GM18505 (cell line): ENCODE data around the gene SYT4.

ENCODE experiments used
- ATAC-seq: cut with Tn5 transposase; IDR thresholded peaks from one replicate; pipeline ENCODE4 v1.9.1; 2021; ENCODE audit not compliant: unreplicated experiment
- POLR2A ChIP-seq: IDR thresholded peaks from 4 replicates; pipeline ENCODE4 v1.6.1; 2011; ENCODE audit warnings: borderline replicate concordance; ENCODE audit not compliant: insufficient read depth, insufficient read length; ENCODE audit errors: extremely low read depth

SYT4 gene

DNA sequence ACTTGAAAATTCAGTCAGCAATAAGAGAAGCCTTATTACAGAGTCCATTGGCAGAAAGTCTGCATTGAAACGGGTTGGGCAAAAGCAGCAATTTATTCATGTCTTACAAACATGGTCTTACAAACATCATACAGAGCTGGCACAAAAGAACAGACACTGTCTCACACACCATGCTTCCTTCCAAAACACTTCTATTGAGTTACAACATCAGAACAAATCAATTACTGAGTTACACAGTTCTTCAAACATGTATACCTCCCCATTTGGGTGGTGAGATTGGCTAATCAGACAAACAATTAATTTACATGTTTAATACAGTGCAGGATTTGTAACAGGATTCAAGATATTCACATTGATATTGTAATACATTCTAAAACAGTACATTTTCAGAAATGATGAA, 9.5 kb downstream of the SYT4 start:
- ATAC-seq = no peak
- TF ChIP-seq POLR2A = no peak

GRCh38 chr18:43265465-43265864, 11.8 kb downstream of the SYT4 start:
- ATAC-seq = no peak

DNA sequence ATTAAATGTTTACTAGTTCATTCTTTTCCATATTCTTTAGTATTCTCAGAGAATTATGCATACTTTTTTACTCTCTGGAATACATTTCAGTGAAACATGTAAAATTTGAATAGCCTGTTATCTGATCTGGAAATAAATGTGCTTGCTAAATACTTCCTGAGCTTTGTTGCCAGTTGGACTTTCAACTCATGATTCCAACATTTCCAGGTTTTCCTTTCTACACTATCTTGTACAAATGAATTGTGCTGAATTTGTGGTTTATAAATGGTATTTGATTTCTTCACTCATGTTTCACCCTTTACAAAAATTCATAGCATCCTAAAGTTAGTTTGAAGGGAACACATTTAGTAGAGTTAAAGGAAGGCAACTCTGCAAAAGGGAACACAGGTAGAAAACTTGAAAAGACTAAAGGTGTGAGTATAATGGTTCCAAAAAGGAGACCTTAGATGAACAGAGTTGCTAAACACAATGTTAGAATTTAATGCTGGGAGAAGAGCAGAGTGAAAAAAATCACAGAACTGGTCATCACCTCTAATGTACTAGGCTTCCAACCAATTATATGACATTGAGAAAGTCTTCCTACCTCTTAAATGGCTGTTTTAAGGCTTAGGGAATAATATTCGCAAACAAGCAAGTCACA, 28.6 kb downstream of the SYT4 start:
- no peak for ATAC-seq
- no peak for TF ChIP-seq POLR2A

More at GRCh38 chr18:43265465-43265864, 11.8 kb downstream of the SYT4 start:
- no peak for TF ChIP-seq POLR2A

- no peak for ATAC-seq
- TF ChIP-seq POLR2A = no peak
Observed at GRCh38 chr18:43247944-43248343, 29.3 kb downstream of the SYT4 start.

- no peak for ATAC-seq
- TF ChIP-seq POLR2A = no peak
Observed at GRCh38 chr18:43238429-43238828, 38.9 kb downstream of the SYT4 start.

GRCh38 chr18:43236921-43237320, 40.4 kb downstream of the SYT4 start:
- ATAC-seq = no peak
- TF ChIP-seq POLR2A = no peak

DNA sequence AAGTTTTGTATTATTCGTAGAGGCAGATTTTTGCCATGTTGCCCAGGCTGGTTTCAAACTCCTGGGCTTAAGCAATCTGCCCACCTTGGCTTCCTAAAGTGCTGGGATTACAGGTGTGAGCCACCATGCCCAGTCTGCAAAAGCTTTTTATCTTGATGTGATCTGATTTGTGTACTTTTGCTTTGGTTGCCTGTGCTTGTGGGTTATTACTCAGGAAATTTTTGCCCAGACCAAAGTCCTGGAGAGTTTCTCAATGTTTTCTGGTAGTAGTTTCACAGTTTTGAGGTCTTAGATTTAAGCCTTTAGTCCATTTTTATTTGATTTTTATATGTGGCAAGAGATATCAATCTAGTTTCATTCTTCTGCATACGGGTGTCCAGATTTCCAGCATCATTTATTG, 42.4 kb downstream of the SYT4 start:
- no peak for ATAC-seq
- TF ChIP-seq POLR2A = no peak

GRCh38 chr18:43222501-43222900, 54.8 kb downstream of the SYT4 start:
- no peak for ATAC-seq
- TF ChIP-seq POLR2A = no peak

GRCh38 chr18:43220691-43221090, 56.6 kb downstream of the SYT4 start:
- TF ChIP-seq POLR2A = no peak
- ATAC-seq = no peak
